ENCODE measurements around the gene SCFD2. TPM values are rescaled to one million over a fixed set of nuclear protein-coding genes. Genes with fewer than 3 reads are reported as not detected.

SCFD2 gene
- total RNA-seq, 1 donor from 2014 or later: 10.7 TPM

DNA sequence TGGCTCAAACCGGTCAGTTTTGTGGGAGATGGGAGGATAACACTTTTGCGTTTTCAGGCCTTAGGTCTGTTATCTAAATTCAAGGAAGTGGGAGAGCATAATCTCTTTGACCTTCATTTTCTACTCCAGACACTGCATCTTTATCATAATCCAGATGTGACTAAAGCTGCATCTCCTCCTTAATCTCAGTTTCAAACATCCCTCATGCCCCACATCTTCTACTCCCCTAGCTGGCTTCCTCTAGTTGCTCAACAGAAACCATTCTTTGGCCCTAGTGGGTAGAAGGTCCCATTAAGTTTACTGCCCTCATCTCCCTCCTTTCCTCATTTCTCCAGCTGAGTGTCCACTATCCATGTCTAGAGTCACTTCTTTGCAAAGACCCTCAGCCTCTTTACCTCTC, 522.5 kb downstream of the SCFD2 start:
- Mint-ChIP-seq H3K4me3 (ENCODE audit: unreplicated experiment) (no peak overlapping the region), H3K27me3 (ENCODE audit: low read depth) (no peaks in the 10 kb centered on the region), H3K9me3 (ENCODE audit: low read depth) (no peaks in the 10 kb centered on the region), H3K4me1 (ENCODE audit: low read depth) (peaks cover 41% of the 10 kb centered on the region), H3K27ac (ENCODE audit: unreplicated experiment) (no peak overlapping the region), H3K36me3 (ENCODE audit: low read depth) (no peaks in the 10 kb centered on the region)
- no peak for DNase-seq (ENCODE audit: low spot score)
- TF ChIP-seq, protein P1, sequence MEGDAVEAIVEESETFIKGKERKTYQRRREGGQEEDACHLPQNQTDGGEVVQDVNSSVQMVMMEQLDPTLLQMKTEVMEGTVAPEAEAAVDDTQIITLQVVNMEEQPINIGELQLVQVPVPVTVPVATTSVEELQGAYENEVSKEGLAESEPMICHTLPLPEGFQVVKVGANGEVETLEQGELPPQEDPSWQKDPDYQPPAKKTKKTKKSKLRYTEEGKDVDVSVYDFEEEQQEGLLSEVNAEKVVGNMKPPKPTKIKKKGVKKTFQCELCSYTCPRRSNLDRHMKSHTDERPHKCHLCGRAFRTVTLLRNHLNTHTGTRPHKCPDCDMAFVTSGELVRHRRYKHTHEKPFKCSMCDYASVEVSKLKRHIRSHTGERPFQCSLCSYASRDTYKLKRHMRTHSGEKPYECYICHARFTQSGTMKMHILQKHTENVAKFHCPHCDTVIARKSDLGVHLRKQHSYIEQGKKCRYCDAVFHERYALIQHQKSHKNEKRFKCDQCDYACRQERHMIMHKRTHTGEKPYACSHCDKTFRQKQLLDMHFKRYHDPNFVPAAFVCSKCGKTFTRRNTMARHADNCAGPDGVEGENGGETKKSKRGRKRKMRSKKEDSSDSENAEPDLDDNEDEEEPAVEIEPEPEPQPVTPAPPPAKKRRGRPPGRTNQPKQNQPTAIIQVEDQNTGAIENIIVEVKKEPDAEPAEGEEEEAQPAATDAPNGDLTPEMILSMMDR (IDR thresholded peaks at IDR 0.05): no peak

- DNase-seq (ENCODE audit: low spot score): no peak
- TF ChIP-seq, protein P1 (IDR thresholded peaks at IDR 0.05): no peak
- Mint-ChIP-seq H3K27me3 (ENCODE audit: low read depth) (no peaks in the 10 kb centered on the region), H3K4me1 (ENCODE audit: low read depth) (peaks cover 47% of the 10 kb centered on the region), H3K36me3 (ENCODE audit: low read depth) (no peaks in the 10 kb centered on the region), H3K4me3 (ENCODE audit: unreplicated experiment) (no peak overlapping the region), H3K27ac (ENCODE audit: unreplicated experiment) (no peak overlapping the region), H3K9me3 (ENCODE audit: low read depth) (no peaks in the 10 kb centered on the region)
Measured at GRCh38 chr4:52842792-52843191, 523.1 kb downstream of the SCFD2 start.

- TF ChIP-seq, protein P1 (IDR thresholded peaks at IDR 0.05): no peak
- no peaks in the 10 kb centered on the region for H3K36me3 Mint-ChIP-seq (ENCODE audit: low read depth)
- peaks cover 56% of the 10 kb centered on the region for H3K4me1 Mint-ChIP-seq (ENCODE audit: low read depth)
- H3K27ac Mint-ChIP-seq (ENCODE audit: unreplicated experiment): peak overlapping the region; percentile 78
- no peaks in the 10 kb centered on the region for H3K27me3 Mint-ChIP-seq (ENCODE audit: low read depth)
- no peak overlapping the region for H3K4me3 Mint-ChIP-seq (ENCODE audit: unreplicated experiment)
- no peaks in the 10 kb centered on the region for H3K9me3 Mint-ChIP-seq (ENCODE audit: low read depth)
- DNase-seq (ENCODE audit: low spot score): no peak
Measured at GRCh38 chr4:52841682-52842456, 524.0 kb downstream of the SCFD2 start.

- Mint-ChIP-seq H3K27me3 (ENCODE audit: low read depth) (no peaks in the 10 kb centered on the region), H3K9me3 (ENCODE audit: low read depth) (no peaks in the 10 kb centered on the region), H3K36me3 (ENCODE audit: low read depth) (no peaks in the 10 kb centered on the region), H3K27ac (ENCODE audit: unreplicated experiment) (peak overlapping the region; percentile 78), H3K4me3 (ENCODE audit: unreplicated experiment) (no peak overlapping the region), H3K4me1 (ENCODE audit: low read depth) (peaks cover 58% of the 10 kb centered on the region)
- no peak for DNase-seq (ENCODE audit: low spot score)
- TF ChIP-seq, protein P1 (IDR thresholded peaks at IDR 0.05): no peak
Measured at GRCh38 chr4:52840531-52841370, 525.1 kb downstream of the SCFD2 start.
